GM12878 (cell line): Measurements from ENCODE around the gene ATAD5. TPM values are rescaled to one million over a fixed set of nuclear protein-coding genes. Genes with fewer than 3 reads are reported as not detected.

Source experiments
- ATAC-seq: fragments of 200-7000 bp; cut with Tn5 transposase; 3 replicates; pipeline ENCODE4 v1.9.1; 2020; ENCODE audit warnings: mild to moderate bottlenecking, moderate library complexity
- BruUV-seq: library from RNA; stranded (reverse); fragments of 400-500 nt; replicated peaks from 2 replicates; lab custom pipeline; 2021; lab: Mats Ljungman, UMichigan
- CTCF ChIA-PET: fragments of 300-600 bp; sonication (Branson Sonifier 250); formaldehyde crosslinking; extraction: SDS; loops from one replicate; lab custom pipeline; 2021; ENCODE audit warnings: inconsistent platforms; lab: Yijun Ruan, JAX
- POLR2A ChIA-PET: fragments of 350-600 bp; formaldehyde crosslinking; extraction: SDS; loops from one replicate; lab custom pipeline; 2021; ENCODE audit warnings: inconsistent platforms; lab: Charles Lee
- RAD21 ChIA-PET: fragments of 300-600 bp; sonication (Branson Sonifier 250); formaldehyde crosslinking; loops from one replicate; lab custom pipeline; 2023; ENCODE audit warnings: antibody characterized with exemption; ENCODE audit not compliant: unreplicated experiment; lab: Charles Lee
- SMC1A ChIA-PET: fragments of 300-600 bp; sonication (Branson Sonifier 250); formaldehyde crosslinking; loops from one replicate; lab custom pipeline; 2023; ENCODE audit not compliant: unreplicated experiment, uncharacterized antibody; lab: Charles Lee
- DNase-seq: peaks from one replicate; pipeline ENCODE4 v3.0.0-alpha.2; 2011; ENCODE audit warnings: low read depth, low spot score
- FAIRE-seq: peaks from 3 replicates; lab custom pipeline; 2011; peaks lifted over from hg19 to GRCh38; lab: Jason Lieb, UNC
- H2AFZ ChIP-seq: 2 replicates; pipeline ENCODE4 v1.6.0; 2011; ENCODE audit warnings: low read depth, low read length, control low read depth; ENCODE audit not compliant: control insufficient read depth
- H3K27ac ChIP-seq: 2 replicates; pipeline ENCODE4 v1.5.1; 2011; ENCODE audit warnings: control low read depth; ENCODE audit not compliant: control insufficient read depth, insufficient read depth
- H3K27me3 ChIP-seq, 2 experiments: replicated peaks in 1 of 2; 2 replicates each; pipeline versions ENCODE4 v1.6.0 to v1.6.1; 2011; ENCODE audit warnings: low read length in 1 of 2; ENCODE audit not compliant: control insufficient read depth in 2 of 2, insufficient read depth in 2 of 2
- H3K36me3 ChIP-seq, 2 experiments: 2 replicates each; pipeline ENCODE4 v1.5.1; 2011; ENCODE audit warnings: low read length in 1 of 2; ENCODE audit not compliant: control insufficient read depth in 2 of 2, insufficient read depth in 2 of 2
- H3K4me1 ChIP-seq: 2 replicates; pipeline ENCODE4 v1.6.1; 2011; ENCODE audit warnings: mild to moderate bottlenecking, low read length, moderate library complexity, mixed read lengths; ENCODE audit not compliant: control insufficient read depth, insufficient read depth
- H3K4me2 ChIP-seq: 2 replicates; pipeline ENCODE4 v1.6.0; 2011; ENCODE audit warnings: control low read depth; ENCODE audit not compliant: control insufficient read depth, insufficient read depth
- H3K4me3 ChIP-seq: fragments of 200-600 bp; sonication (generic); 2 replicates; pipeline ENCODE4 v1.5.1; 2016
- H3K79me2 ChIP-seq: 2 replicates; pipeline ENCODE4 v1.6.0; 2011; ENCODE audit warnings: low read length; ENCODE audit not compliant: control insufficient read depth, insufficient read depth
- H3K9ac ChIP-seq: 2 replicates; pipeline ENCODE4 v1.8.0; 2011; ENCODE audit warnings: low read length, control low read depth, mixed read lengths; ENCODE audit not compliant: control insufficient read depth, insufficient read depth
- H3K9me3 ChIP-seq: replicated peaks from 3 replicates; pipeline ENCODE4 v1.5.1; 2011; ENCODE audit warnings: mild to moderate bottlenecking, low read length; ENCODE audit not compliant: control insufficient read depth, insufficient read depth
- H4K20me1 ChIP-seq: 2 replicates; pipeline ENCODE4 v1.6.0; 2011; ENCODE audit not compliant: control insufficient read depth, insufficient read depth
- ESRRA ChIP-seq: IDR thresholded peaks from 2 replicates; pipeline ENCODE4 v1.6.1; 2012; ENCODE audit warnings: mild to moderate bottlenecking, low read length, improper control_type of control experiment
- FOXM1 ChIP-seq: IDR thresholded peaks from 2 replicates; pipeline ENCODE4 v1.6.1; 2012; ENCODE audit warnings: low read depth, mild to moderate bottlenecking, inconsistent platforms, low read length, moderate library complexity
- HCFC1 ChIP-seq: fragments of 150-350 bp; IDR thresholded peaks from 2 replicates; pipeline ENCODE4 v1.6.1; 2014; ENCODE audit warnings: low read length
- HDAC6 ChIP-seq: fragments of 200-600 bp; sonication (generic); IDR thresholded peaks from one replicate; pipeline ENCODE4 v1.8.0; 2017; ENCODE audit warnings: antibody characterized with exemption; ENCODE audit not compliant: unreplicated experiment
- IKZF1 ChIP-seq: fragments of 450-650 bp; conservative IDR thresholded peaks from 2 replicates; pipeline ENCODE4 v1.6.1; 2017; ENCODE audit warnings: antibody characterized with exemption, mild to moderate bottlenecking
- KAT2A ChIP-seq: conservative IDR thresholded peaks from 2 replicates; pipeline ENCODE4 v1.6.1; 2011; ENCODE audit warnings: low read depth, low read length; ENCODE audit not compliant: control insufficient read depth
- MEF2A ChIP-seq: IDR thresholded peaks from 2 replicates; pipeline ENCODE4 v1.6.1; 2011; ENCODE audit warnings: low read depth, mild to moderate bottlenecking, low read length, moderate library complexity; ENCODE audit not compliant: insufficient read depth
- MLLT1 ChIP-seq: fragments of 450-650 bp; IDR thresholded peaks from 2 replicates; pipeline ENCODE4 v1.6.1; 2016; ENCODE audit warnings: mild to moderate bottlenecking
- MTA3 ChIP-seq: IDR thresholded peaks from 2 replicates; pipeline ENCODE4 v1.6.1; 2012; ENCODE audit warnings: low read length, inconsistent platforms, borderline replicate concordance
- NBN ChIP-seq: fragments of 450-650 bp; IDR thresholded peaks from 2 replicates; pipeline ENCODE4 v1.6.1; 2016
- NFIC ChIP-seq: IDR thresholded peaks from 2 replicates; pipeline ENCODE4 v1.6.1; 2012; ENCODE audit warnings: low read depth, mild to moderate bottlenecking, inconsistent platforms, low read length, moderate library complexity
- NR2F1 ChIP-seq: fragments of 450-650 bp; conservative IDR thresholded peaks from 2 replicates; pipeline ENCODE4 v1.6.1; 2017; ENCODE audit warnings: mild to moderate bottlenecking
- PAX5 ChIP-seq: IDR thresholded peaks from 2 replicates; pipeline ENCODE4 v1.6.1; 2011; ENCODE audit warnings: low read depth, low read length, borderline replicate concordance
- PML ChIP-seq: IDR thresholded peaks from 2 replicates; pipeline ENCODE4 v1.6.1; 2012; ENCODE audit warnings: low read length, inconsistent platforms
- POU2F2 ChIP-seq: IDR thresholded peaks from 3 replicates; pipeline ENCODE4 v1.6.1; 2011; ENCODE audit warnings: low read depth, mild to moderate bottlenecking, low read length, borderline replicate concordance
- SP1 ChIP-seq: IDR thresholded peaks from one replicate; pipeline ENCODE4 v1.6.1; 2011; ENCODE audit warnings: low read depth, low read length
- SRF ChIP-seq, 2 experiments: IDR thresholded peaks; 2 replicates each; pipeline ENCODE4 v1.6.1; 2011; ENCODE audit warnings: low read depth in 2 of 2, low read length in 2 of 2, mild to moderate bottlenecking in 1 of 2, moderate library complexity in 1 of 2
- STAT3 ChIP-seq: IDR thresholded peaks from 2 replicates; pipeline ENCODE4 v1.6.1; 2011; ENCODE audit warnings: low read depth, low read length, improper control_type of control experiment
- ZNF274 ChIP-seq: IDR thresholded peaks from one replicate; pipeline ENCODE4 v1.8.0; 2011; ENCODE audit not compliant: insufficient read length, insufficient read depth
- ZNF384 ChIP-seq: IDR thresholded peaks from 2 replicates; pipeline ENCODE4 v1.6.1; 2012; ENCODE audit warnings: low read depth, mild to moderate bottlenecking, low read length, improper control_type of control experiment, borderline replicate concordance
- WGBS: methylation state at CpG from one replicate; pipeline ENCODE4 v1.1.6; 2016; ENCODE audit warnings: low lambda C conversion rate; ENCODE audit not compliant: insufficient replicate concordance, insufficient coverage; ENCODE audit errors: missing lambda C conversion rate; 5-methylcytosine and 5-hydroxymethylcytosine counted together
- in situ Hi-C: fragments of 300-500 bp; cut with MboI; formaldehyde crosslinking; loops from 9 replicates; pipeline ENCODE4 v1.14.3; 2018; ENCODE audit warnings: mixed read lengths
- intact Hi-C: fragments of 100-400 bp; cut with micrococcal nuclease; formaldehyde crosslinking; loops from one replicate; pipeline ENCODE4 v1.14.2; 2022; ENCODE audit not compliant: unreplicated experiment
- polyA plus RNA-seq, 11 experiments: library from polyadenylated mRNA; depleted of rRNA in 4 of 11; unstranded in 6 of 11; stranded (reverse) in 5 of 11; fragments of >200 nt; fragmentation: Nextera tagmentation in 4 of 11; fragmentation: Illumina TruSeq in 1 of 11; extraction: Ambion mirVana in 4 of 11; extraction: Trizol in 1 of 11; gene quantifications; 1 replicate in 1 of 11; 2 replicates in 10 of 11; pipeline versions ENCODE4 v1.2.1 to v1.2.3, GENCODE V29; 2011 to 2016; ENCODE audit warnings: inconsistent platforms in 2 of 11, missing spikeins in 2 of 11, low read depth in 1 of 11
- total RNA-seq, 4 experiments: library from RNA; depleted of rRNA in 3 of 4; stranded (reverse); fragments of >200 nt in 3 of 4; fragmentation: Illumina TruSeq in 1 of 4; extraction: Trizol in 1 of 4; gene quantifications; 2 replicates each; pipeline versions ENCODE4 v1.2.1 to v1.2.3, GENCODE V29; 2013 to 2021

Gene ATAD5
- total and polyA plus RNA-seq, 10 of the 15 experiments (the other 5 are each of a cell fraction or from before 2014, with no cell fraction given), result 3.8 to 19.7 (median 13.2) TPM

DNA sequence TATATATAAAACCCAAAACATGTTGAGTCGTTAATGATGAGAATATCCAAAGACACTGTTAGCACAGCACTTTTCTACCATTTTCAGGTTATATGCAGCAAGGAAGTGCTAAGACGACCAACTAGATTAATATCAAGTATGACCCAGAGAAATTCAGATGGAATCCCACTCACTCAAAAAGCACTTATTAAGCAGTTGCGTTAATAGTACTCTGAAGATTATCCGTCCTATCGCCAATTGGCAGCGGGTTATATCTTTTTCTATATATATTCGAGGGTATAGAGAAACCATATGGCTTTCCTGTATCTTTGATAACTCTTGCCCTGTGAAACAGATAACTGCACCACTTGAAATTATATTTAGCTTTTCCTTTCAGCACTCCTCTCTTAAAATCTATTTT lies 8.3 kb upstream of the ATAD5 start:
- Histone ChIP-seq H2AFZ (no peak overlapping the region), H3K36me3 (peaks cover 0 to 4% of the 10 kb centered on the region in 2 experiments; a peak in 1 of 4 replicates), H3K4me1 (peaks cover 18% of the 10 kb centered on the region), H3K9me3 (no peaks in the 10 kb centered on the region), H3K27me3 (no peaks in the 10 kb centered on the region), H3K27ac (peak overlapping the region; percentile 84), H3K9ac (peak overlapping the region; percentile 88), H4K20me1 (no peaks in the 10 kb centered on the region), H3K4me3 (peak overlapping the region; percentile 82), H3K79me2 (peaks cover 61% of the 10 kb centered on the region), H3K4me2 (peak overlapping the region; percentile 77)
- POLR2A ChIA-PET, result interaction anchor here (0.7 to 2.7 kb wide), 7 partner anchors 11 to 705 kb away, joined by 3 to 19 read pairs (median 4); no protein-coding TSS in a partner anchor
- in situ Hi-C loops, result no loop called here
- CTCF ChIA-PET, result interaction anchor here (0.6 to 9.3 kb wide), 12 partner anchors 10 to 487 kb away, joined by 3 to 145 read pairs (median 4); no protein-coding TSS in a partner anchor
- TF ChIP-seq MTA3 (no peak), FOXM1 (no peak), HDAC6 (no peak), NBN (no peak), SRF (IDR thresholded peaks at IDR 0.05; ENCODE audit: low read depth in 2 of 2, low read length in 2 of 2) (no peak), MEF2A (no peak), STAT3 (no peak), NFIC (no peak), ZNF384 (no peak), PML (no peak), ZNF274 (no peak), MLLT1 (no peak), IKZF1 (no peak), POU2F2 (no peak), NR2F1 (no peak), SP1 (no peak), ESRRA (no peak), PAX5 (no peak), KAT2A (no peak), HCFC1 (no peak)
- no peak for FAIRE-seq
- DNase-seq, result no peak
- TSS peak; percentile 75 for BruUV-seq
- ATAC-seq, result no peak
- SMC1A ChIA-PET, result interaction anchor here (1.0 to 4.2 kb wide), 6 partner anchors 10 to 347 kb away, joined by 3 to 30 read pairs (median 4); no protein-coding TSS in a partner anchor
- WGBS, result 1% methylated on average over 7 of the region's 7 CpGs
- intact Hi-C loops, result loop anchor here (5.0 kb wide), 1 partner anchor 149 kb away; the partner anchor contains the start of gene RNF135
- RAD21 ChIA-PET, result interaction anchor here (1.0 to 3.4 kb wide), 5 partner anchors 11 to 347 kb away, joined by 3 to 35 read pairs (median 4); partner anchors contain the start of gene GOSR1
